PFSK-1 (cell line): ENCODE results near the gene FRMD4A.

Experiments
- POLR2AphosphoS5 ChIP-seq: IDR thresholded peaks from 2 replicates; pipeline ENCODE4 v1.6.1; 2012; ENCODE audit warnings: low read depth, mild to moderate bottlenecking, control low read depth, low read length, moderate library complexity
- SIN3A ChIP-seq: IDR thresholded peaks from 2 replicates; pipeline ENCODE4 v1.6.1; 2012; ENCODE audit warnings: mild to moderate bottlenecking, low read length, moderate library complexity, borderline replicate concordance; ENCODE audit not compliant: insufficient read depth
- TAF1 ChIP-seq: IDR thresholded peaks from 2 replicates; pipeline ENCODE4 v1.6.1; 2012; ENCODE audit warnings: low read length, control low read depth, borderline replicate concordance; ENCODE audit not compliant: insufficient read depth

DNA sequence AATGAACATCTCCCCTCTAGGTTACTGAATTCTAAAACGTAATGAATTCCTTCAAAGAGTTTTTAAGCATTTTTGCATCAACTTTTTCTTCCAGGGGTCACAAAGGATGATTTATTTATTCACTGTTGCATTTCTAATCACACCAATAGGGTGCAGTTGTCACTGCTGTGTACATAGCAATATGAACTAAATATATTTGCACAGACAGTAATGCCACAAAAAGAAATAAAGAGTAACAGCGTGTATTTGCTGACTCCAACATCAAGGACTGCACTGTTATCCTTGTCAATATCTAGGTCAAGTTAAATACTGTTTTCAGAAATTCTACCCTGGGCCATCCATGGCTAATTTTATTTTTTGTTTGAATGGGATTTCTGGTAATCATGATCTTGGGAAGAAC is 138.0 kb downstream of the FRMD4A start:
- no peak for TF ChIP-seq TAF1
- TF ChIP-seq POLR2AphosphoS5: no peak
- no peak for TF ChIP-seq SIN3A
